ENCODE measurements around the gene TSPEAR. TPM values are rescaled to one million over a fixed set of nuclear protein-coding genes. Genes with fewer than 3 reads are reported as not detected.

TSPEAR gene
- total RNA-seq, 4 donors from 2014 or later: 0.18 to 0.69 (median 0.51) TPM; not detected in 1

DNA sequence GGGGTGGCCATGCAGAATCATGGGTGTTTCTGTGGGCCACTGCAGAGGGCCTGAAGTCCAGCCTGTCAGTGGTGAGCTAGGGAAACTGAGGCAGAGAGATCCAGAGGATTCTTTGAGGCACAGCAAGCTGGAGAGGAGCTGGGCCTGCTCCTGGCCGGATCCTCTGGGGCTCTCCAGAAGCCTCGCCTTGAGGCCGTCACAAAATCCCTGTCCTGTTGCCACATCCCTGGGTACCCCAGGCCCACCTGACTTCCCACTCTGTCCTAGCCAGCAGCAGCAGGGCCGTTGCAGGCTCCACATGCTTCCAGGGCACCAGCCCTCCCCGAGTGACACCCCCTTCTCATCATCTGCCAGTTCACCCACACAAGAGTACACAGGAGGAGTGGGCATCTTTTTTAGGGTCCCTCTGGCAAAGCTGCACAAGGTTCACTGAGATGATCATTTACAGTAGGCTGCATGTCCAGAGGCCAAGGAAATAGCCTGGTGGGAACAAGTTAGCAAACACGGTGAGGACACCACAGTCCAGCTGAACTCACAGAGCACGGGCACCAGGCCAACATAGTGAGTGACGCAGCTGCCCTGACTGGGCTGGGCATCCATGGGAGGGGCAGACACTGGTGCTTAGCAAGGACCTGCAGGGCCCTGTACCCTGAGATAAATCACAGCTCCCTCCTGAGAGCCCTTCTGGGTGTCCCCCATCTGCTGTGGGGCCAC is 25.1 kb upstream of the TSPEAR start:
- Histone ChIP-seq H3K36me3 (no peaks in the 10 kb centered on the region), H3K27me3 (no peaks in the 10 kb centered on the region), H3K4me1 (no peaks in the 10 kb centered on the region), H3K4me3 (no peak overlapping the region), H3K9me3 (peaks cover 0 to 23% of the 10 kb centered on the region in 2 donors), H3K27ac (no peak overlapping the region)
- intact Hi-C loops (cut with DNase I; ENCODE audit: low total_unique reads): no loop called here
- no peak for TF ChIP-seq POLR2A (IDR thresholded peaks at IDR 0.05)
- DNase-seq: no peak

DNA sequence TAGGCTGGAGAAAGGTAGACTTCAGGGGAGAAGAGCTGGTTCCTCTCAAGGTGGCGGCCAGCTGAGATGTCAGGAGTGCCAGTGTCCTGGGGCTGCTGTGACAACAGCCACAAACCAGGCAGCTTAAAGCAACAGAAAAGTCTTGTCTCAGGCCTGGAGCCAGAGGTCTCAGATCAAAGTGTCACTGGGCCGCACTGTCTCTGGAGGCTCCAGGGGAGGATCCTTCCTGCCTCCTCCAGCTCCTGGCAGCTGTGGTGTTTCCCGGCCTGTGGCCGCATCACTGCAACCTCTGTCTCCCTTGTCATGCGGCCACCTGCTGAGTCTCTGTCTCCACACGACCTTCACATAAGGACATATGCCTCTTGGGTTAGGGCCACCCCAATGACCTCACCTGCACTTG is 24.4 kb upstream of the TSPEAR start:
- TF ChIP-seq, protein P1, sequence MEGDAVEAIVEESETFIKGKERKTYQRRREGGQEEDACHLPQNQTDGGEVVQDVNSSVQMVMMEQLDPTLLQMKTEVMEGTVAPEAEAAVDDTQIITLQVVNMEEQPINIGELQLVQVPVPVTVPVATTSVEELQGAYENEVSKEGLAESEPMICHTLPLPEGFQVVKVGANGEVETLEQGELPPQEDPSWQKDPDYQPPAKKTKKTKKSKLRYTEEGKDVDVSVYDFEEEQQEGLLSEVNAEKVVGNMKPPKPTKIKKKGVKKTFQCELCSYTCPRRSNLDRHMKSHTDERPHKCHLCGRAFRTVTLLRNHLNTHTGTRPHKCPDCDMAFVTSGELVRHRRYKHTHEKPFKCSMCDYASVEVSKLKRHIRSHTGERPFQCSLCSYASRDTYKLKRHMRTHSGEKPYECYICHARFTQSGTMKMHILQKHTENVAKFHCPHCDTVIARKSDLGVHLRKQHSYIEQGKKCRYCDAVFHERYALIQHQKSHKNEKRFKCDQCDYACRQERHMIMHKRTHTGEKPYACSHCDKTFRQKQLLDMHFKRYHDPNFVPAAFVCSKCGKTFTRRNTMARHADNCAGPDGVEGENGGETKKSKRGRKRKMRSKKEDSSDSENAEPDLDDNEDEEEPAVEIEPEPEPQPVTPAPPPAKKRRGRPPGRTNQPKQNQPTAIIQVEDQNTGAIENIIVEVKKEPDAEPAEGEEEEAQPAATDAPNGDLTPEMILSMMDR (IDR thresholded peaks at IDR 0.05): no peak
- no peak for TF ChIP-seq POLR2A (IDR thresholded peaks at IDR 0.05)
- Histone ChIP-seq H3K4me1 (no peaks in the 10 kb centered on the region), H3K27me3 (no peaks in the 10 kb centered on the region), H3K36me3 (no peaks in the 10 kb centered on the region), H3K4me3 (no peak overlapping the region), H3K9me3 (peaks cover 0 to 23% of the 10 kb centered on the region in 2 donors), H3K27ac (no peak overlapping the region)
- intact Hi-C loops (cut with DNase I; ENCODE audit: low total_unique reads): no loop called here
- no peak for DNase-seq

DNA sequence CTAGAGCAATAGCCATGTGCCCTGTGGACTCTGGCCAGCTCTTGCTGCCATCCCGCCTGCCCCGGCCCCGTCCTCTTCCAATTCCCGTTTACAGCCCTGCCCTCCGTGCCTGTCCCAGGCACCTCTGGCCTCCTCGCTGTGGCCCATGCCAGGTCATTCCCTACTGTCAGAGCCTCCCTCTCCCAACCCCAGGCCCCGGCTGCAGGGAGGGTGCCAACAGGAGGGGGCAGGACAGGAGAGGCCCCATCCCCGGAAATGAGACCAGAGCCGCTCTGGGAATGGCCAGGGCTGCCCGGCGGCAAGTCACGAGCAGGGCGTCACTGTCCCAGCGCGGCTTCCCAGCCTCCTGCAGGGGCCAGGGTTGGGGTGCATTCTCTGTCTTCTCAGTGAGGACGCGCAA is 23.5 kb upstream of the TSPEAR start:
- no peak for TF ChIP-seq POLR2A (IDR thresholded peaks at IDR 0.05)
- TF ChIP-seq, protein P1 (IDR thresholded peaks at IDR 0.05): no peak
- Histone ChIP-seq H3K9me3 (peaks cover 0 to 23% of the 10 kb centered on the region in 2 donors), H3K27ac (no peak overlapping the region), H3K36me3 (no peaks in the 10 kb centered on the region), H3K4me1 (no peaks in the 10 kb centered on the region), H3K4me3 (no peak overlapping the region), H3K27me3 (no peaks in the 10 kb centered on the region)
- DNase-seq: no peak
- intact Hi-C loops (cut with DNase I; ENCODE audit: low total_unique reads): no loop called here

DNA sequence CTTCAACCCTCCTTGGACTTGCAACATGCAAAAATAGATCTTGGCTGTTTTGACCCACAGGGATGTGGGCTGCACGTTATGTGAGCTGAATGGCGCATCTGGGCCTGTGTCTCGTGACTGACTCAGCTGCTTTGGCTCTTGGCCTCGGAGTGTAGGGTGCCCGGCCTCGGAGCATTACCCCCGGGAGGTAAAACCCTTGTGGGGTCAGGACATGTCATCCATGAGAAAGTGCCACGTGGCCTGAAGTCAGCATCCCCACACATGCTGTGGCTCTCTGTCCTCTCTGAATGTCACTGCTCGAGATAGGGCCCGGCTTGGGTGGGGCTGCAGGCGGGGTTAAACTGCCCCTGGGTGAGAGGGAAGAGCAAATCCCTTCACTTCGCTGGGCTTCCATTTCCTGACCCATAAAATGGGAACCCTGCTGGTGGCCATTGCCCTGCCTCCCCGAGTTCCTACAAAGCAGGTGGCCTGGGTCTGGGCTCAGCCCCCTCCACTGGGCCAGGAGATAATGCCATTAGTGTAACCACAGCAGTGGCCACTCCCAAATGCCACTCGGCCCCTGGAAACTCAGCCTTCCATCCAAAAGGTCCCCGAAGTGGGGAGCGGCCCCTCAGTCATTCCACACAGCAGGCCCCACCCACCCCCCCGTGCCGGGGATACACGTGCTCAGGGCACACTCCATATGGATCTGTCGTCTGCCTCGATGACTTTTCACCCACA is 22.8 kb upstream of the TSPEAR start:
- H3K36me3 ChIP-seq: no peaks in the 10 kb centered on the region
- intact Hi-C loops (cut with DNase I; ENCODE audit: low total_unique reads): no loop called here
- peaks cover 0 to 23% of the 10 kb centered on the region in 2 donors for H3K9me3 ChIP-seq
- no peaks in the 10 kb centered on the region for H3K4me1 ChIP-seq
- H3K27me3 ChIP-seq: no peaks in the 10 kb centered on the region
- H3K27ac ChIP-seq: no peak overlapping the region
- TF ChIP-seq, protein P1 (IDR thresholded peaks at IDR 0.05): no peak
- no peak for TF ChIP-seq POLR2A (IDR thresholded peaks at IDR 0.05)
- DNase-seq: no peak
- no peak overlapping the region for H3K4me3 ChIP-seq

DNA sequence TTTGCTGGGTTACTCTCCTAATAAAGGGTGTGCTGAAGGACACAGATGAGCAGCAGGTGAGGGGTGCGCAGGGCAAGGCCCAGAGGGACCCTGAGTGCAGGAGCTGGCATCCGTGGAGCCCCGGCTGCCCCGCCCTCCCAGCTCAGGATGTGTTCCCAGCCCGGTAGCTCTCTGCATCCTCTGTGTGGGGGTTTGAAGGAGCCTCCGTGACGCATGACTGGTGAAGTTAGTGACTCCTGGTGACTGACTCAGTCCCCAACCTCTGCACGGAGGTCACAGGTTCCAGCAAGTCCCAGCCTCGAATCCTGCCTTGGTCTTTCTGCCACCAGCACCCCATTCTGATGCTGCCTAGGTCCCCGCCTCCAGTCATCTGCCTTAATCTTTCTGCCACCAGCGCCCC is 21.6 kb upstream of the TSPEAR start:
- H3K36me3 ChIP-seq: no peaks in the 10 kb centered on the region
- peaks cover 0 to 16% of the 10 kb centered on the region in 2 donors for H3K9me3 ChIP-seq
- intact Hi-C loops (cut with DNase I; ENCODE audit: low total_unique reads): no loop called here
- no peaks in the 10 kb centered on the region for H3K27me3 ChIP-seq
- DNase-seq: no peak
- no peaks in the 10 kb centered on the region for H3K4me1 ChIP-seq
- TF ChIP-seq, protein P1 (IDR thresholded peaks at IDR 0.05): no peak
- TF ChIP-seq POLR2A (IDR thresholded peaks at IDR 0.05): no peak
- no peak overlapping the region for H3K4me3 ChIP-seq
- no peak overlapping the region for H3K27ac ChIP-seq
